ENCODE measurements around the gene LGR5.
"Not testable (repeated sequence)": the region's sequence is repeated elsewhere in the genome, so short reads cannot be mapped to it uniquely, and the experiment has no call there.

LGR5 gene

GRCh38 chr12:71551529-71551928 lies 111.9 kb downstream of the LGR5 start:
- DNase-seq (ENCODE audit: low read depth): no peak

- no peak for DNase-seq (ENCODE audit: low read depth)
Observed at GRCh38 chr12:71552728-71553501, 113.3 kb downstream of the LGR5 start.

- DNase-seq (ENCODE audit: low read depth): no peak
Observed at GRCh38 chr12:71555191-71555590, 115.6 kb downstream of the LGR5 start.

- not testable (repeated sequence) for DNase-seq (ENCODE audit: low read depth)
Observed at GRCh38 chr12:71555789-71556188, 116.2 kb downstream of the LGR5 start.

- no peak for DNase-seq (ENCODE audit: low read depth)
Observed at GRCh38 chr12:71556448-71556847, 116.8 kb downstream of the LGR5 start.

- no peak for DNase-seq (ENCODE audit: low read depth)
Observed at GRCh38 chr12:71556875-71557274, 117.3 kb downstream of the LGR5 start.

- no peak for DNase-seq (ENCODE audit: low read depth)
Observed at GRCh38 chr12:71558445-71558844, 118.8 kb downstream of the LGR5 start.

GRCh38 chr12:71562676-71563595 lies 123.3 kb downstream of the LGR5 start:
- no peak for DNase-seq (ENCODE audit: low read depth)

GRCh38 chr12:71565535-71565934 lies 125.9 kb downstream of the LGR5 start:
- no peak for DNase-seq (ENCODE audit: low read depth)

GRCh38 chr12:71566655-71567054 lies 127.1 kb downstream of the LGR5 start:
- no peak for DNase-seq (ENCODE audit: low read depth)

- no peak for DNase-seq (ENCODE audit: low read depth)
Observed at GRCh38 chr12:71567537-71567936, 127.9 kb downstream of the LGR5 start.

GRCh38 chr12:71569885-71570284 lies 130.3 kb downstream of the LGR5 start:
- not testable (repeated sequence) for DNase-seq (ENCODE audit: low read depth)

- DNase-seq (ENCODE audit: low read depth): no peak
Observed at GRCh38 chr12:71576496-71576895, 136.9 kb downstream of the LGR5 start.

- DNase-seq (ENCODE audit: low read depth): no peak
Observed at GRCh38 chr12:71578694-71579258, 139.2 kb downstream of the LGR5 start.

GRCh38 chr12:71581206-71581605 lies 141.6 kb downstream of the LGR5 start:
- no peak for DNase-seq (ENCODE audit: low read depth)

GRCh38 chr12:71582925-71583324 lies 143.3 kb downstream of the LGR5 start:
- no peak for DNase-seq (ENCODE audit: low read depth)

GRCh38 chr12:71584356-71584755 lies 144.8 kb downstream of the LGR5 start:
- no peak for DNase-seq (ENCODE audit: low read depth)

GRCh38 chr12:71585218-71585617 lies 145.6 kb downstream of the LGR5 start:
- DNase-seq (ENCODE audit: low read depth): no peak

GRCh38 chr12:71587012-71587411 lies 147.4 kb downstream of the LGR5 start:
- DNase-seq (ENCODE audit: low read depth): no peak

- no peak for DNase-seq (ENCODE audit: low read depth)
Observed at GRCh38 chr12:71589478-71589881, 149.9 kb downstream of the LGR5 start.

- no peak for DNase-seq (ENCODE audit: low read depth)
Observed at GRCh38 chr12:71591601-71592000, 152.0 kb downstream of the LGR5 start.

- no peak for DNase-seq (ENCODE audit: low read depth)
Observed at GRCh38 chr12:71592841-71593240, 153.2 kb downstream of the LGR5 start.
